Stimulated activated CD4-positive, alpha-beta T cell treated with anti-CD3 and anti-CD28 coated beads, TNF-alpha, amount 100 ng/mL, for 1 hour (primary cell): ENCODE data around the gene HBG1.
"Not testable (repeated sequence)": the region's sequence is repeated elsewhere in the genome, so short reads cannot be mapped to it uniquely, and the experiment has no call there.

Source experiments
- DNase-seq, 3 donors: peaks; one replicate each; pipeline ENCODE4 v3.0.0-alpha.2; 2020; ENCODE audit warnings: low read depth in 3 of 3, low spot score in 1 of 3

Gene HBG1

GRCh38 chr11:5249807-5250396, at the start of gene HBG1:
TSS of gene HBG1 (minus strand) at chr11:5249857. CDS start at chr11:5249804, 53 bp downstream.
- DNase-seq = not testable (repeated sequence)

- no peak for DNase-seq
These were observed 48.8 kb upstream of the HBG1 start for GRCh38 chr11:5298451-5298850.

- no peak for DNase-seq
These were observed 48.2 kb upstream of the HBG1 start for GRCh38 chr11:5297721-5298323.

GRCh38 chr11:5294342-5294995, 44.8 kb upstream of the HBG1 start:
- not testable (repeated sequence) for DNase-seq

- DNase-seq = no peak
These were observed 43.4 kb upstream of the HBG1 start for GRCh38 chr11:5293028-5293427.

- no peak for DNase-seq
These were observed 41.7 kb upstream of the HBG1 start for GRCh38 chr11:5291207-5291838.

- no peak for DNase-seq
These were observed 40.4 kb upstream of the HBG1 start for GRCh38 chr11:5290106-5290505.

- no peak for DNase-seq
These were observed 40.0 kb upstream of the HBG1 start for GRCh38 chr11:5289696-5290095.

- no peak for DNase-seq
These were observed 39.4 kb upstream of the HBG1 start for GRCh38 chr11:5288906-5289550.

GRCh38 chr11:5288108-5288905, 38.6 kb upstream of the HBG1 start:
- no peak for DNase-seq

GRCh38 chr11:5286901-5287300, 37.2 kb upstream of the HBG1 start:
- no peak for DNase-seq

GRCh38 chr11:5286351-5286750, 36.7 kb upstream of the HBG1 start:
- no peak for DNase-seq

- DNase-seq = no peak
These were observed 36.2 kb upstream of the HBG1 start for GRCh38 chr11:5285703-5286340.

GRCh38 chr11:5284637-5285036, 35.0 kb upstream of the HBG1 start:
- no peak for DNase-seq

GRCh38 chr11:5283882-5284281, 34.2 kb upstream of the HBG1 start:
- DNase-seq = no peak

GRCh38 chr11:5283086-5283485, 33.4 kb upstream of the HBG1 start:
- DNase-seq = no peak

- no peak for DNase-seq
These were observed 33.0 kb upstream of the HBG1 start for GRCh38 chr11:5282628-5283027.

GRCh38 chr11:5281596-5281995, 31.9 kb upstream of the HBG1 start:
- no peak for DNase-seq

- no peak for DNase-seq
These were observed 31.0 kb upstream of the HBG1 start for GRCh38 chr11:5280582-5281102.

GRCh38 chr11:5279471-5280090, 29.9 kb upstream of the HBG1 start:
- no peak for DNase-seq
